HepG2 (cell line): ENCODE results near the gene MFGE8. TPM values are rescaled to one million over a fixed set of nuclear protein-coding genes. Genes with fewer than 3 reads are reported as not detected.

Experiments
- ATAC-seq: fragments of 200-7000 bp; cut with Tn5 transposase; 3 replicates; pipeline ENCODE4 v1.9.1; 2020; ENCODE audit warnings: mild to moderate bottlenecking, moderate library complexity
- BruUV-seq: library from RNA; stranded (reverse); fragments of 400-500 nt; replicated peaks from 2 replicates; lab custom pipeline; 2021; lab: Mats Ljungman, UMichigan
- CTCF ChIA-PET: fragments of 300-600 bp; formaldehyde crosslinking; extraction: SDS; loops from one replicate; lab custom pipeline; 2021; ENCODE audit warnings: low total read pairs, inconsistent platforms, low intra/inter-chr PET ratio; lab: Yijun Ruan, JAX
- POLR2A ChIA-PET: fragments of 350-600 bp; sonication (Branson Sonifier 250); formaldehyde crosslinking; loops from one replicate; lab custom pipeline; 2020; ENCODE audit warnings: antibody characterized with exemption, inconsistent platforms; lab: Yijun Ruan, JAX
- DNase-seq: peaks from one replicate; pipeline ENCODE4 v3.0.0-alpha.2; 2015; ENCODE audit warnings: low spot score
- FAIRE-seq: peaks from 3 replicates; lab custom pipeline; 2011; peaks lifted over from hg19 to GRCh38; lab: Jason Lieb, UNC
- H2AFZ ChIP-seq: one replicate; pipeline ENCODE4 v1.6.1; 2011; ENCODE audit warnings: low read length, inconsistent platforms
- H3K27ac ChIP-seq: fragments of 300-600 bp; 3 replicates; pipeline ENCODE4 v1.8.0; 2011; ENCODE audit warnings: mixed run types, mild to moderate bottlenecking, mixed read lengths, low read length, inconsistent platforms; ENCODE audit not compliant: insufficient read depth; ENCODE audit errors: extremely low read length
- H3K27me3 ChIP-seq, 2 experiments: fragments of 200-600 bp in 1 of 2; 2 replicates in 1 of 2; 3 replicates in 1 of 2; pipeline versions ENCODE4 v1.6.0 to v1.8.0; 2011; ENCODE audit warnings: low read length in 2 of 2, mild to moderate bottlenecking in 2 of 2, moderate library complexity in 2 of 2, inconsistent platforms in 1 of 2; ENCODE audit not compliant: insufficient read depth in 2 of 2, control insufficient read depth in 1 of 2
- H3K36me3 ChIP-seq, 2 experiments: fragments of 200-600 bp in 1 of 2; replicated peaks in 1 of 2; 2 replicates in 1 of 2; 3 replicates in 1 of 2; pipeline versions ENCODE4 v1.5.1 to v1.8.0; 2011; ENCODE audit warnings: low read length in 2 of 2, inconsistent platforms in 1 of 2; ENCODE audit not compliant: insufficient read depth in 2 of 2, control insufficient read depth in 1 of 2
- H3K4me1 ChIP-seq: 2 replicates; pipeline ENCODE4 v1.5.1; 2012; ENCODE audit warnings: low read length, inconsistent platforms; ENCODE audit not compliant: insufficient read depth
- H3K4me2 ChIP-seq: 2 replicates; pipeline ENCODE4 v1.6.0; 2011; ENCODE audit warnings: low read depth, low read length, inconsistent platforms
- H3K4me3 ChIP-seq, 3 experiments: fragments of 200-600 bp in 1 of 3; sonication (generic), shearing (Covaris generic) in 1 of 3; replicated peaks in 1 of 3; 2 replicates each; pipeline ENCODE4 v1.5.1; 2011 to 2016; ENCODE audit warnings: low read length in 3 of 3, inconsistent platforms in 2 of 3, low read depth in 2 of 3, mild to moderate bottlenecking in 2 of 3, control low read depth in 1 of 3, mixed read lengths in 1 of 3; ENCODE audit not compliant: insufficient read depth in 1 of 3
- H3K79me2 ChIP-seq: one replicate; pipeline ENCODE4 v1.6.1; 2011; ENCODE audit warnings: low read length, inconsistent platforms; ENCODE audit not compliant: insufficient read depth
- H3K9ac ChIP-seq: 2 replicates; pipeline ENCODE4 v1.6.0; 2011; ENCODE audit warnings: mild to moderate bottlenecking, low read depth, low read length, inconsistent platforms; ENCODE audit not compliant: insufficient read depth
- H3K9me3 ChIP-seq: 2 replicates; pipeline ENCODE4 v1.5.1; 2012; ENCODE audit warnings: mild to moderate bottlenecking, low read length
- H4K20me1 ChIP-seq: 2 replicates; pipeline ENCODE4 v1.6.0; 2011; ENCODE audit warnings: inconsistent platforms, mild to moderate bottlenecking, low read length, moderate library complexity; ENCODE audit not compliant: insufficient read depth
- ATM ChIP-seq: fragments of 450-650 bp; IDR thresholded peaks from 2 replicates; pipeline ENCODE4 v1.7.1; 2017; ENCODE audit warnings: mild to moderate bottlenecking, borderline replicate concordance
- HNF1A ChIP-seq, 2 experiments: sonication (generic) in 1 of 2; formaldehyde crosslinking in 1 of 2; IDR thresholded peaks; 2 replicates each; pipeline versions ENCODE4 v1.4.0 to v1.6.1; 2016 to 2020; ENCODE audit warnings: borderline replicate concordance in 1 of 2, low read depth in 1 of 2, mild to moderate bottlenecking in 1 of 2, missing genetic modification reagents in 1 of 2
- HNRNPUL1 ChIP-seq: fragments of 200-400 bp; formaldehyde crosslinking; IDR thresholded peaks from 2 replicates; pipeline ENCODE4 v1.6.1; 2017; ENCODE audit warnings: low read depth, mild to moderate bottlenecking, low read length, moderate library complexity
- MXD1 ChIP-seq: sonication (generic); formaldehyde crosslinking; IDR thresholded peaks from 2 replicates; pipeline ENCODE4 v1.4.0; 2020; ENCODE audit warnings: mild to moderate bottlenecking, missing genetic modification reagents
- POLR2G ChIP-seq: fragments of 200-400 bp; formaldehyde crosslinking; IDR thresholded peaks from 2 replicates; pipeline ENCODE4 v1.6.1; 2018; ENCODE audit warnings: mild to moderate bottlenecking, low read depth, low read length, moderate library complexity
- THYN1 ChIP-seq: sonication (generic); formaldehyde crosslinking; IDR thresholded peaks from 2 replicates; pipeline ENCODE4 v1.8.1; 2023; ENCODE audit warnings: low read depth, mild to moderate bottlenecking, moderate library complexity, missing genetic modification reagents, borderline replicate concordance
- ZNF12 ChIP-seq: sonication (generic); formaldehyde crosslinking; IDR thresholded peaks from 2 replicates; pipeline ENCODE4 v1.5.0; 2020; ENCODE audit warnings: missing genetic modification reagents
- ZNF335 ChIP-seq: sonication (generic); formaldehyde crosslinking; IDR thresholded peaks from 2 replicates; pipeline ENCODE4 v1.4.0; 2020; ENCODE audit warnings: missing genetic modification reagents
- WGBS: methylation state at CpG from one replicate; pipeline ENCODE4 v1.1.6; 2017; ENCODE audit warnings: low lambda C conversion rate; 5-methylcytosine and 5-hydroxymethylcytosine counted together
- in situ Hi-C: cut with HindIII; loops from 2 replicates; pipeline ENCODE4 v1.10.0; 2017; ENCODE audit warnings: low pct_unique_long_range_greater_than_20kb; ENCODE audit not compliant: extremely low pct_ligation_motif_present
- intact Hi-C: fragments of 100-400 bp; cut with micrococcal nuclease; formaldehyde crosslinking; loops from one replicate; pipeline ENCODE4 v1.10.0; 2022; ENCODE audit not compliant: unreplicated experiment
- polyA plus RNA-seq, 8 experiments: library from polyadenylated mRNA; depleted of rRNA in 3 of 8; stranded (reverse) in 7 of 8; unstranded in 1 of 8; fragments of >200 nt; fragmentation: Illumina TruSeq in 4 of 8; extraction: Trizol in 4 of 8; gene quantifications; 2 replicates each; pipeline versions ENCODE4 v1.2.1 to v1.2.3, GENCODE V29; 2011 to 2016; ENCODE audit warnings: low read depth in 4 of 8, missing spikeins in 1 of 8, mixed read lengths in 1 of 8; ENCODE audit not compliant: insufficient read depth in 1 of 8
- total RNA-seq, 5 experiments: library from RNA; depleted of rRNA; stranded (reverse); fragments of >200 nt; fragmentation: Illumina TruSeq; extraction: Trizol; gene quantifications; 2 replicates each; pipeline ENCODE4 v1.2.3, GENCODE V29; 2016; ENCODE audit warnings: low read depth in 1 of 5
- TF ChIP-seq, protein P1 (sequence below): sonication (generic); formaldehyde crosslinking; IDR thresholded peaks from 2 replicates; pipeline ENCODE4 v1.9.0; 2021; ENCODE audit warnings: missing genetic modification reagents, borderline replicate concordance
- TF ChIP-seq, protein P2 (sequence below): sonication (generic); formaldehyde crosslinking; IDR thresholded peaks from 2 replicates; pipeline ENCODE4 v1.9.0; 2021; ENCODE audit warnings: mild to moderate bottlenecking, missing genetic modification reagents

The MFGE8 gene
- total and polyA plus RNA-seq, 2 of the 13 experiments (the other 11 are each of a cell fraction or from before 2014, with no cell fraction given): 3.4 to 22.1 TPM

DNA sequence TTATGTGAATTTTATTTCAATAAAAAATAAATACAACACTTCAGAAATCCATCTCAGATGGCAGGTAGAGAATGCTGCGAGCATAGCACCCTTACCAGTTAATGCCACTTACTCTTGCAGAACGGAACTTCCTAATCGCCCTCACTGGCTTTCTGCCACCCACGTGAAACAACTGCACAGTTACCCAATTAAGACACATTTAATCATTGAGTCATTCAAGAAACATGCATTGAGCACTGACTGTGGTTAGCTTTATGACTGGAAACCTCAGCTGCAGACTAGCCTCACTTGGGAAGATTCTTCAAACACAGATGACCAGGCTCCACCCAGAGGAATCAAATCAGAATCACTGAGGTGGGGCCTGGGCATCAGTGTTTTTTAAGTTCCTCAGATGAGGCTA lies 5.6 kb upstream of the MFGE8 start:
- no peak overlapping the region for H3K27ac ChIP-seq
- intact Hi-C loops: no loop called here
- POLR2A ChIA-PET: no interaction called here
- TF ChIP-seq THYN1: no peak
- TF ChIP-seq, protein P1, sequence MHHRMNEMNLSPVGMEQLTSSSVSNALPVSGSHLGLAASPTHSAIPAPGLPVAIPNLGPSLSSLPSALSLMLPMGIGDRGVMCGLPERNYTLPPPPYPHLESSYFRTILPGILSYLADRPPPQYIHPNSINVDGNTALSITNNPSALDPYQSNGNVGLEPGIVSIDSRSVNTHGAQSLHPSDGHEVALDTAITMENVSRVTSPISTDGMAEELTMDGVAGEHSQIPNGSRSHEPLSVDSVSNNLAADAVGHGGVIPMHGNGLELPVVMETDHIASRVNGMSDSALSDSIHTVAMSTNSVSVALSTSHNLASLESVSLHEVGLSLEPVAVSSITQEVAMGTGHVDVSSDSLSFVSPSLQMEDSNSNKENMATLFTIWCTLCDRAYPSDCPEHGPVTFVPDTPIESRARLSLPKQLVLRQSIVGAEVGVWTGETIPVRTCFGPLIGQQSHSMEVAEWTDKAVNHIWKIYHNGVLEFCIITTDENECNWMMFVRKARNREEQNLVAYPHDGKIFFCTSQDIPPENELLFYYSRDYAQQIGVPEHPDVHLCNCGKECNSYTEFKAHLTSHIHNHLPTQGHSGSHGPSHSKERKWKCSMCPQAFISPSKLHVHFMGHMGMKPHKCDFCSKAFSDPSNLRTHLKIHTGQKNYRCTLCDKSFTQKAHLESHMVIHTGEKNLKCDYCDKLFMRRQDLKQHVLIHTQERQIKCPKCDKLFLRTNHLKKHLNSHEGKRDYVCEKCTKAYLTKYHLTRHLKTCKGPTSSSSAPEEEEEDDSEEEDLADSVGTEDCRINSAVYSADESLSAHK (CRISPR knock-in tag): no peak
- TF ChIP-seq ZNF335: no peak
- TF ChIP-seq POLR2G: no peak
- no peak for TF ChIP-seq ZNF12 (CRISPR knock-in tag)
- no peak for TF ChIP-seq MXD1 (CRISPR knock-in tag)
- no peak for TF ChIP-seq HNF1A (IDR thresholded peaks at IDR 0.05; ENCODE audit: low read depth)
- no peak for TF ChIP-seq HNF1A (CRISPR knock-in tag; IDR thresholded peaks at IDR 0.05; ENCODE audit: borderline replicate concordance)
- TF ChIP-seq ATM: no peak
- TF ChIP-seq, protein P2, sequence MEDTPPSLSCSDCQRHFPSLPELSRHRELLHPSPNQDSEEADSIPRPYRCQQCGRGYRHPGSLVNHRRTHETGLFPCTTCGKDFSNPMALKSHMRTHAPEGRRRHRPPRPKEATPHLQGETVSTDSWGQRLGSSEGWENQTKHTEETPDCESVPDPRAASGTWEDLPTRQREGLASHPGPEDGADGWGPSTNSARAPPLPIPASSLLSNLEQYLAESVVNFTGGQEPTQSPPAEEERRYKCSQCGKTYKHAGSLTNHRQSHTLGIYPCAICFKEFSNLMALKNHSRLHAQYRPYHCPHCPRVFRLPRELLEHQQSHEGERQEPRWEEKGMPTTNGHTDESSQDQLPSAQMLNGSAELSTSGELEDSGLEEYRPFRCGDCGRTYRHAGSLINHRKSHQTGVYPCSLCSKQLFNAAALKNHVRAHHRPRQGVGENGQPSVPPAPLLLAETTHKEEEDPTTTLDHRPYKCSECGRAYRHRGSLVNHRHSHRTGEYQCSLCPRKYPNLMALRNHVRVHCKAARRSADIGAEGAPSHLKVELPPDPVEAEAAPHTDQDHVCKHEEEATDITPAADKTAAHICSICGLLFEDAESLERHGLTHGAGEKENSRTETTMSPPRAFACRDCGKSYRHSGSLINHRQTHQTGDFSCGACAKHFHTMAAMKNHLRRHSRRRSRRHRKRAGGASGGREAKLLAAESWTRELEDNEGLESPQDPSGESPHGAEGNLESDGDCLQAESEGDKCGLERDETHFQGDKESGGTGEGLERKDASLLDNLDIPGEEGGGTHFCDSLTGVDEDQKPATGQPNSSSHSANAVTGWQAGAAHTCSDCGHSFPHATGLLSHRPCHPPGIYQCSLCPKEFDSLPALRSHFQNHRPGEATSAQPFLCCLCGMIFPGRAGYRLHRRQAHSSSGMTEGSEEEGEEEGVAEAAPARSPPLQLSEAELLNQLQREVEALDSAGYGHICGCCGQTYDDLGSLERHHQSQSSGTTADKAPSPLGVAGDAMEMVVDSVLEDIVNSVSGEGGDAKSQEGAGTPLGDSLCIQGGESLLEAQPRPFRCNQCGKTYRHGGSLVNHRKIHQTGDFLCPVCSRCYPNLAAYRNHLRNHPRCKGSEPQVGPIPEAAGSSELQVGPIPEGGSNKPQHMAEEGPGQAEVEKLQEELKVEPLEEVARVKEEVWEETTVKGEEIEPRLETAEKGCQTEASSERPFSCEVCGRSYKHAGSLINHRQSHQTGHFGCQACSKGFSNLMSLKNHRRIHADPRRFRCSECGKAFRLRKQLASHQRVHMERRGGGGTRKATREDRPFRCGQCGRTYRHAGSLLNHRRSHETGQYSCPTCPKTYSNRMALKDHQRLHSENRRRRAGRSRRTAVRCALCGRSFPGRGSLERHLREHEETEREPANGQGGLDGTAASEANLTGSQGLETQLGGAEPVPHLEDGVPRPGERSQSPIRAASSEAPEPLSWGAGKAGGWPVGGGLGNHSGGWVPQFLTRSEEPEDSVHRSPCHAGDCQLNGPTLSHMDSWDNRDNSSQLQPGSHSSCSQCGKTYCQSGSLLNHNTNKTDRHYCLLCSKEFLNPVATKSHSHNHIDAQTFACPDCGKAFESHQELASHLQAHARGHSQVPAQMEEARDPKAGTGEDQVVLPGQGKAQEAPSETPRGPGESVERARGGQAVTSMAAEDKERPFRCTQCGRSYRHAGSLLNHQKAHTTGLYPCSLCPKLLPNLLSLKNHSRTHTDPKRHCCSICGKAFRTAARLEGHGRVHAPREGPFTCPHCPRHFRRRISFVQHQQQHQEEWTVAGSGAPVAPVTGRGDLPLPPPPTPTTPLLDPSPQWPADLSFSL (CRISPR knock-in tag): no peak
- TF ChIP-seq HNRNPUL1: no peak

More for the DNA sequence above, 5.6 kb upstream of the MFGE8 start:
- 23% methylated on average over 4 of the region's 4 CpGs for WGBS
- H3K36me3 ChIP-seq: no peaks in the 10 kb centered on the region
- CTCF ChIA-PET: no interaction called here
- no peak overlapping the region for H3K4me3 ChIP-seq
- DNase-seq: no peak
- in situ Hi-C loops: no loop called here
- H3K27me3 ChIP-seq: peaks cover 1 to 9% of the 10 kb centered on the region in 2 experiments; a peak in 2 of 5 replicates
- FAIRE-seq: no peak
- no TSS peak for BruUV-seq
- no peak overlapping the region for H2AFZ ChIP-seq
- H4K20me1 ChIP-seq: no peaks in the 10 kb centered on the region
- peaks cover under 1% of the 10 kb centered on the region for H3K4me1 ChIP-seq
- ATAC-seq: no peak
- no peak overlapping the region for H3K4me2 ChIP-seq
- H3K9ac ChIP-seq: no peak overlapping the region
- no peaks in the 10 kb centered on the region for H3K79me2 ChIP-seq
- H3K9me3 ChIP-seq: no peaks in the 10 kb centered on the region
